K562 (cell line): ENCODE results near the gene DMAC2L. TPM values are rescaled to one million over a fixed set of nuclear protein-coding genes. Genes with fewer than 3 reads are reported as not detected.

ENCODE experiments used
- DNMT1 ChIP-seq: fragments of 450-650 bp; IDR thresholded peaks from 2 replicates; pipeline ENCODE4 v1.6.1; 2016; ENCODE audit warnings: antibody characterized with exemption, mild to moderate bottlenecking
- KLF1 ChIP-seq: fragments of 450-650 bp; IDR thresholded peaks from 2 replicates; pipeline ENCODE4 v1.6.1; 2016; ENCODE audit warnings: missing genetic modification characterization, missing compliant biosample characterization
- NCOA4 ChIP-seq: fragments of 450-650 bp; IDR thresholded peaks from 2 replicates; pipeline ENCODE4 v1.6.1; 2018; ENCODE audit warnings: mild to moderate bottlenecking; ENCODE audit not compliant: partially characterized antibody
- PHF20 ChIP-seq: fragments of 450-650 bp; IDR thresholded peaks from 2 replicates; pipeline ENCODE4 v1.6.1; 2018; ENCODE audit not compliant: partially characterized antibody
- ZNF444 ChIP-seq: fragments of 250-450 bp; sonication (Bioruptor Pico); IDR thresholded peaks from 2 replicates; pipeline ENCODE4 v1.4.0; 2020; ENCODE audit warnings: mild to moderate bottlenecking, moderate library complexity
- ZNF512 ChIP-seq: IDR thresholded peaks from 2 replicates; pipeline ENCODE4 v1.6.1; 2016; ENCODE audit warnings: missing genetic modification characterization, missing compliant biosample characterization
- polyA plus RNA-seq, 8 experiments: library from polyadenylated mRNA; depleted of rRNA in 4 of 8; stranded (reverse) in 5 of 8; unstranded in 3 of 8; fragments of >200 nt; fragmentation: Nextera tagmentation in 2 of 8; fragmentation: Illumina TruSeq in 1 of 8; extraction: Ambion mirVana in 2 of 8; extraction: Trizol in 1 of 8; gene quantifications; 2 replicates each; pipeline versions ENCODE4 v1.2.1 to v1.2.3, GENCODE V29; 2011 to 2014; ENCODE audit warnings: inconsistent platforms in 1 of 8, missing spikeins in 1 of 8
- total RNA-seq, 7 experiments: library from RNA; depleted of rRNA in 6 of 7; stranded (reverse); fragments of >200 nt in 6 of 7; fragmentation: Illumina TruSeq in 2 of 7; extraction: Trizol in 2 of 7; gene quantifications; 2 replicates each; pipeline versions ENCODE4 v1.2.1 to v1.2.3, GENCODE V29; 2011 to 2021; ENCODE audit warnings: low replicate concordance in 1 of 7
- TF ChIP-seq, protein P1 (sequence below): IDR thresholded peaks from 3 replicates; pipeline ENCODE4 v1.6.1; 2011; ENCODE audit warnings: borderline replicate concordance, mild to moderate bottlenecking; ENCODE audit not compliant: insufficient read length, insufficient read depth

The DMAC2L gene
- total and polyA plus RNA-seq, 9 of the 15 experiments (the other 6 are each of a cell fraction or from before 2014, with no cell fraction given): 4.0 to 37.2 (median 9.3) TPM

DNA sequence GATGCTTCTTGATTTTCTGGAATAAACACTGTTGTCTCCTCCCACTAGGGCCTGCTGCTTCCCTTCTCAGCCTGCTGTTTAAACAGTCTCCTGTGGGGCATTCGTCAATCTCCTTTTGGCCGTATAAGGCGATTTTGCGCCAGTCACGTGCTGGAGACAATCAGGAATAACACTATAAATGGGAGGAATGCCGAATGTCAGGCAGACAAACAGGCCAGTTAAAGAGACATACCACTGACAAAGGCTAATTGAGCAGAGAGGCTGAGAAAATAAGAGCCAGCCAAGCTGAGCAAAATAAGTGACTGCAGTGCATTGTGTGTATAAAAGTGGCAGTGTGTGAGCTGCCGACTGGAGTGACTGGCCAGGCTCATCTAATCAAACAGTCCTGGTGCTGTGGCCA lies 23.3 kb downstream of the DMAC2L start (continued):
- TF ChIP-seq, protein P1, sequence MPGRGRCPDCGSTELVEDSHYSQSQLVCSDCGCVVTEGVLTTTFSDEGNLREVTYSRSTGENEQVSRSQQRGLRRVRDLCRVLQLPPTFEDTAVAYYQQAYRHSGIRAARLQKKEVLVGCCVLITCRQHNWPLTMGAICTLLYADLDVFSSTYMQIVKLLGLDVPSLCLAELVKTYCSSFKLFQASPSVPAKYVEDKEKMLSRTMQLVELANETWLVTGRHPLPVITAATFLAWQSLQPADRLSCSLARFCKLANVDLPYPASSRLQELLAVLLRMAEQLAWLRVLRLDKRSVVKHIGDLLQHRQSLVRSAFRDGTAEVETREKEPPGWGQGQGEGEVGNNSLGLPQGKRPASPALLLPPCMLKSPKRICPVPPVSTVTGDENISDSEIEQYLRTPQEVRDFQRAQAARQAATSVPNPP: no peak
- TF ChIP-seq ZNF444 (CRISPR knock-in tag): no peak
- no peak for TF ChIP-seq ZNF512 (tag)
- no peak for TF ChIP-seq KLF1 (tag)
- TF ChIP-seq DNMT1: no peak
- no peak for TF ChIP-seq NCOA4
- no peak for TF ChIP-seq PHF20
